Stimulated activated CD8-positive, alpha-beta memory T cell treated with anti-CD3 and anti-CD28 coated beads, Interleukin-15, amount 100 ng/mL, for 24 hours (primary cell): Measurements from ENCODE around the gene DUOXA1.
"Not testable (repeated sequence)": the region's sequence is repeated elsewhere in the genome, so short reads cannot be mapped to it uniquely, and the experiment has no call there.

Source experiments
- DNase-seq: peaks from one replicate; pipeline ENCODE4 v3.0.0-alpha.2; 2020; ENCODE audit warnings: low read depth

DUOXA1 gene

GRCh38 chr15:45089712-45090373 lies 39.8 kb downstream of the DUOXA1 start:
- DNase-seq, result no peak

GRCh38 chr15:45088801-45089711 lies 40.6 kb downstream of the DUOXA1 start:
- no peak for DNase-seq

GRCh38 chr15:45087513-45087912 lies 42.2 kb downstream of the DUOXA1 start:
- no peak for DNase-seq

GRCh38 chr15:45084163-45084562 lies 45.5 kb downstream of the DUOXA1 start:
- no peak for DNase-seq

- no peak for DNase-seq
Observed at GRCh38 chr15:45083223-45083622, 46.5 kb downstream of the DUOXA1 start.

- DNase-seq, result not testable (repeated sequence)
Observed at GRCh38 chr15:45082412-45082811, 47.3 kb downstream of the DUOXA1 start.

GRCh38 chr15:45080593-45080992 lies 49.1 kb downstream of the DUOXA1 start:
- DNase-seq, result not testable (repeated sequence)

- not testable (repeated sequence) for DNase-seq
Observed at GRCh38 chr15:45079628-45080246, 49.9 kb downstream of the DUOXA1 start.

GRCh38 chr15:45079201-45079600 lies 50.5 kb downstream of the DUOXA1 start:
- DNase-seq, result not testable (repeated sequence)

- not testable (repeated sequence) for DNase-seq
Observed at GRCh38 chr15:45077391-45077790, 52.3 kb downstream of the DUOXA1 start.

GRCh38 chr15:45075440-45076320 lies 54.0 kb downstream of the DUOXA1 start:
- not testable (repeated sequence) for DNase-seq

GRCh38 chr15:45073602-45074001 lies 56.1 kb downstream of the DUOXA1 start:
- DNase-seq, result not testable (repeated sequence)

GRCh38 chr15:45069942-45070360 lies 59.7 kb downstream of the DUOXA1 start:
- DNase-seq, result not testable (repeated sequence)
